Breast epithelium (tissue), 3 donors: Measurements from ENCODE around the gene SKP1.

Experiments
- POLR2A ChIP-seq: fragments of 450-650 bp; IDR thresholded peaks from one replicate; pipeline ENCODE4 v1.6.1; 2016; ENCODE audit warnings: antibody characterized with exemption, mild to moderate bottlenecking, moderate library complexity
- POLR2AphosphoS5 ChIP-seq, 3 donors: sonication (generic); formaldehyde crosslinking; IDR thresholded peaks; one replicate each; pipeline ENCODE4 v1.6.1; 2017; ENCODE audit warnings: antibody characterized with exemption in 3 of 3
- TF ChIP-seq, protein P1 (sequence below), 3 donors: fragments of 450-650 bp; IDR thresholded peaks; one replicate each; pipeline ENCODE4 v1.5.1; 2016 to 2017; ENCODE audit warnings: antibody characterized with exemption in 3 of 3, mild to moderate bottlenecking in 3 of 3, moderate library complexity in 3 of 3

DNA sequence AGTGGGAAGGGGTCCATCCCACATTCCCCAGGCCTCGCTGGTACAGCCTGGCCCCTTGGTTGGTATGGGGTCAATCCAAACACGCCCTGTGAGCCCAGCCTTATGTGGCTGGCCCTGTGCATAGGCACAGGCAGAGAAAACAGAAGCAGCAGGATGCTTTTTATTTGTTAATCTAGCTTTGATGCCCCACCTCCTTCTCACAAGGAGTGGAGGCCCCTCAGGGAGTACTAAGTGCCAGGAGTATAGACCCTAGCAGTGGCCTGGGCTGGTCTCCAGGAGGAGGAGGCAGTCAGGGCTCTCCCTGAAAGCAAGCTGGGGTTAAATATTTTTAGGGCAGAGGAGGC lies 76.8 kb downstream of the SKP1 start:
- TF ChIP-seq POLR2A (no peak), POLR2AphosphoS5 (IDR thresholded peaks at IDR 0.05) (no peak)
- TF ChIP-seq, protein P1, sequence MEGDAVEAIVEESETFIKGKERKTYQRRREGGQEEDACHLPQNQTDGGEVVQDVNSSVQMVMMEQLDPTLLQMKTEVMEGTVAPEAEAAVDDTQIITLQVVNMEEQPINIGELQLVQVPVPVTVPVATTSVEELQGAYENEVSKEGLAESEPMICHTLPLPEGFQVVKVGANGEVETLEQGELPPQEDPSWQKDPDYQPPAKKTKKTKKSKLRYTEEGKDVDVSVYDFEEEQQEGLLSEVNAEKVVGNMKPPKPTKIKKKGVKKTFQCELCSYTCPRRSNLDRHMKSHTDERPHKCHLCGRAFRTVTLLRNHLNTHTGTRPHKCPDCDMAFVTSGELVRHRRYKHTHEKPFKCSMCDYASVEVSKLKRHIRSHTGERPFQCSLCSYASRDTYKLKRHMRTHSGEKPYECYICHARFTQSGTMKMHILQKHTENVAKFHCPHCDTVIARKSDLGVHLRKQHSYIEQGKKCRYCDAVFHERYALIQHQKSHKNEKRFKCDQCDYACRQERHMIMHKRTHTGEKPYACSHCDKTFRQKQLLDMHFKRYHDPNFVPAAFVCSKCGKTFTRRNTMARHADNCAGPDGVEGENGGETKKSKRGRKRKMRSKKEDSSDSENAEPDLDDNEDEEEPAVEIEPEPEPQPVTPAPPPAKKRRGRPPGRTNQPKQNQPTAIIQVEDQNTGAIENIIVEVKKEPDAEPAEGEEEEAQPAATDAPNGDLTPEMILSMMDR (IDR thresholded peaks at IDR 0.05) = no peak
